ENCODE results near the gene GGTA1. TPM values are rescaled to one million over a fixed set of nuclear protein-coding genes. Genes with fewer than 3 reads are reported as not detected.

GGTA1 gene
- total RNA-seq, 1 donor from 2014 or later = not detected

DNA sequence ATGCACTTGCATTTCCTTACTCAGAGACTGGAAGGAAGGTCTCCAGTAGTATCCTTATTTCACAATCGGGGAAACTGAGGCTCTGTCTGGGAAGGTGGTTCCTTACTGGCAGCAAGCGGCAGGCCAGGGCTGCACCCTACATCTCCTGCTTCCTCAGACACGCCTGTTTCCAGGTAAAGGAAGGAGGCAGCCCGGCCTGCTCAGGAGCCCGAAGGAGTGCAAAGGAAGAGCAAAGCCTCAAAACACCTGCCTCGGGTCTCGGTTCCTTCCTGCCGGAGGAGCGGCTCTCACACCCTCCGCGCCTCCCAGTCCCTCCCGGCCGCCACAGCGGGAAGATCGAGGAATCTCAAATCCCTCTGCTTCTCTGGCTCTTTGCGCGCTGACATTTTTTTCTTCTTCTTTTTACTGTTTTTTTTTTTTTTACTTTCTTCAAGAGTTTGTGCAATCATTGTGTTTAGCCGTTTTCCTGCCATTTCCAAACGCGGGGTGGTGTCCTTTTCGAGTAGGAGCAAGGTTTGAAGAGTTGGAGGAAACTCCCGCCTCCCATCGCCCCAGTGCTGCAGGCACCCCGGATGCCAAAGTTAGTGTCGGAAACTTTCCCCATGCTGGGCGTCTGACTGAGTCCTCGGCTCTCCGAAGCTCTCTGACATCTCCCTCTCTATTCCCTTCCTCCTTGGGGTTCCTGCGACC is 1.0 kb downstream of the GGTA1 start:
- DNase-seq (ENCODE audit: low spot score in 2 of 2, unreplicated experiment in 2 of 2) = peak in 1 of 2 experiments; percentile 40
- peaks cover 26% of the 10 kb centered on the region for H3K4me1 Mint-ChIP-seq
- H3K36me3 Mint-ChIP-seq = no peaks in the 10 kb centered on the region
- H3K27me3 Mint-ChIP-seq (ENCODE audit: low read depth) = peaks cover 76% of the 10 kb centered on the region
- peak overlapping the region; percentile 71 for H3K4me3 Mint-ChIP-seq
- H3K9me3 Mint-ChIP-seq = peaks cover 9% of the 10 kb centered on the region
- TF ChIP-seq CTCF (IDR thresholded peaks at IDR 0.05; ENCODE audit: unreplicated experiment) = peak; percentile 9
- H3K27ac Mint-ChIP-seq = no peak overlapping the region

DNA sequence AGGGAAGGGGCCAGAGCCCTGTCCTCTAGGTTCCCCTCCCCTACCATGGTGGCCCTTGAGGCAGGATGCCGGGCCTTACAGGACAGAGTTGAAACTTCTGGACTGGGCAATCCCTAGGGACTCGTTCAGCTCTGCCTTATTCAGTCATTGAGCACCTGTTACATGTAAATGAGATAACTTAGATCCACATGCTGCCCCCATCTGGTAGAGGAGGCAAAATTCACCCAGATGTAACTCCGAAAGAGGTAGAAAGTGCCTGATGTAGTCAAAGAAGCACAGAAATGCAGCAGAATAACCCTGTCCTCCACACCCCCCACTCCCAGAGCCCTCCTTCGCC is 1.5 kb downstream of the GGTA1 start:
- H3K4me3 Mint-ChIP-seq = peak overlapping the region; percentile 71
- H3K9me3 Mint-ChIP-seq = peaks cover 9% of the 10 kb centered on the region
- peak; percentile 35 for TF ChIP-seq CTCF (IDR thresholded peaks at IDR 0.05; ENCODE audit: unreplicated experiment)
- no peaks in the 10 kb centered on the region for H3K36me3 Mint-ChIP-seq
- peak in 1 of 2 experiments; percentile 61 for DNase-seq (ENCODE audit: low spot score in 2 of 2, unreplicated experiment in 2 of 2)
- no peak overlapping the region for H3K27ac Mint-ChIP-seq
- H3K4me1 Mint-ChIP-seq = peaks cover 21% of the 10 kb centered on the region
- H3K27me3 Mint-ChIP-seq (ENCODE audit: low read depth) = peaks cover 71% of the 10 kb centered on the region

DNA sequence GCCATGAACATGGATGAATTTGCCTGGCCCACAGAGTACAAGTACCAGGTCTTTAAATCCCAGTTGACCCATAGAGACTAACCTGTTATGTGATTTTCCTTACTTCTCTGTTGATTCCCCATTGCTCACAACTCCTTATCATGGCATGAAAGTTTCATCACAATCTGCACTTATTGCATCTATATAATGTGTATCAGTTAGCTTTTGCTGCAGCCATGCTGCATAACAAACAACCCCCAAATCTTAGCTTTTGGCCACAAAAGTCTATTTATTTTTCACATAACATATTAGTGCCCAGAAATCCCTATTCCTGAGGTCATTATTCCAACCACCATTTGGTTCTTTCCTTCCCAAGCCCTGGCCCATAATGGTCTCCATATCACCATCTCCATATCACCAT is 3.7 kb downstream of the GGTA1 start:
- DNase-seq (ENCODE audit: low spot score in 2 of 2, unreplicated experiment in 2 of 2) = no peak
- Mint-ChIP-seq H3K9me3 (peaks cover 9% of the 10 kb centered on the region), H3K27ac (no peak overlapping the region), H3K4me1 (peaks cover 21% of the 10 kb centered on the region), H3K4me3 (no peak overlapping the region), H3K27me3 (ENCODE audit: low read depth) (peaks cover 55% of the 10 kb centered on the region), H3K36me3 (no peaks in the 10 kb centered on the region)
- no peak for TF ChIP-seq CTCF (IDR thresholded peaks at IDR 0.05; ENCODE audit: unreplicated experiment)

DNA sequence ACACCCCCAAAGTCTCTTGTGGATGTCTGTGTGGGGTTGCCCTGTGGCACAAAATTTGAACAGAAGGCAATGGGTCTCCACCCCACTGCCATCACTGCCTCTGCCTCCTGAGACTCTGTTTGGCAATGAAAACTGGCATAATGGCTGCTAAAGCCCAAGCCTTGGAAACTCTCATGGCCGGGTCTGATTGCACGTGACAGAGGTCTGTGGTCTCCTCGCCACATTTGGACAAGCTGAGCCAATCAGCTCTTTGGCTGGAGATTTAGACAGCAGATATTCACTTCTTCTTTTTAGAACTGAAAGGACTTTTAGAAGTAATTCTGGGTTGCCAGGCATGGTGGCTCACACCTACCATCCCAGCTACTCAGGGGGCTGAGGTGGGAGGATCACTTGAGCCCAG is 5.5 kb downstream of the GGTA1 start:
- no peak for DNase-seq (ENCODE audit: low spot score in 2 of 2, unreplicated experiment in 2 of 2)
- no peak overlapping the region for H3K4me3 Mint-ChIP-seq
- H3K36me3 Mint-ChIP-seq = no peaks in the 10 kb centered on the region
- H3K4me1 Mint-ChIP-seq = peaks cover 11% of the 10 kb centered on the region
- H3K27ac Mint-ChIP-seq = no peak overlapping the region
- TF ChIP-seq CTCF (IDR thresholded peaks at IDR 0.05; ENCODE audit: unreplicated experiment) = no peak
- H3K27me3 Mint-ChIP-seq (ENCODE audit: low read depth) = peaks cover 40% of the 10 kb centered on the region
- peaks cover 9% of the 10 kb centered on the region for H3K9me3 Mint-ChIP-seq

- no peaks in the 10 kb centered on the region for H3K36me3 Mint-ChIP-seq
- H3K27me3 Mint-ChIP-seq (ENCODE audit: low read depth) = peaks cover 15% of the 10 kb centered on the region
- no peak overlapping the region for H3K4me3 Mint-ChIP-seq
- no peak for TF ChIP-seq CTCF (IDR thresholded peaks at IDR 0.05; ENCODE audit: unreplicated experiment)
- H3K4me1 Mint-ChIP-seq = no peaks in the 10 kb centered on the region
- peaks cover 7% of the 10 kb centered on the region for H3K9me3 Mint-ChIP-seq
- no peak for DNase-seq (ENCODE audit: low spot score in 2 of 2, unreplicated experiment in 2 of 2)
- no peak overlapping the region for H3K27ac Mint-ChIP-seq
Observed at GRCh38 chr9:121491111-121491510, 8.5 kb downstream of the GGTA1 start.
